HG02981 (cell line): Measurements from ENCODE around the gene MSI2.
"Not testable (repeated sequence)": the region's sequence is repeated elsewhere in the genome, so short reads cannot be mapped to it uniquely, and the experiment has no call there.

Experiments used
- ATAC-seq: cut with Tn5 transposase; IDR thresholded peaks from one replicate; pipeline ENCODE4 v1.9.1; 2021; ENCODE audit warnings: mild to moderate bottlenecking, moderate library complexity; ENCODE audit not compliant: unreplicated experiment

Gene MSI2

DNA sequence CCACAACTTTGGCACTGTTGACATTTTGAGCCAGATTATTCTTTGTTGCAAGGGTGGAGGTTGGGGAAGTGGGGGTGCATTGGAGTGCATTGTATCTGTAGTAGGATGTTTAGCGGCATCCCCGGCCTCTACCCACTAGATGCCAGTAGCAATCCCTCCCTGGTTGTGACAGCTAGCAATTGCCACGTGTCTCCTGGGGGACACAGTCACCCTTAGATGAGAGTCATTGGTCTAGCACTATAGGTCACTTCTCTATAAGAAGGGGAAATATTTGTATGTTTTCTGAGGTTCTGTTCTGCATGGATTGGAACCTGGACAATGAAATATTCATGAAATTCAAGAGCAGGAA lies 32.4 kb downstream of the MSI2 start:
- ATAC-seq: no peak

DNA sequence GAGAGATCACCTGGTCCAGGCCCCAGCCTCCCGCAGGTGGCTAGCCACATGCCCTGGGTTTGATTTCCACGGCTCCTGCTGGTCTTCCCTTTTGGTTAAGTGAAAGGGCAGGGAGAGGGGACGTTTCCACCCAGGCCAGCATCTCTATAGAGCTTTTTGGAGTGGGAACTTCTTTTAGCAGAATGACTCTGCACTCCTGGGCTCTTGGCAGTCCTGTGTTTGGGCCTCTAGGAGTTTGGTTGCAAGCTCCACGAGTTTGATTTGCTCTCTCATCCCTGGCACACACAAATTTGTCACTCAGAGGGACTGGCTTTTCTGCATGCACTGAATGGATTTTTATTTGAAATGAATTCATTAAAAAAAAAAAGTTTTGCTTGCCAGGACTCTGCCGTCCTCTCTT lies 32.8 kb downstream of the MSI2 start:
- ATAC-seq: no peak

DNA sequence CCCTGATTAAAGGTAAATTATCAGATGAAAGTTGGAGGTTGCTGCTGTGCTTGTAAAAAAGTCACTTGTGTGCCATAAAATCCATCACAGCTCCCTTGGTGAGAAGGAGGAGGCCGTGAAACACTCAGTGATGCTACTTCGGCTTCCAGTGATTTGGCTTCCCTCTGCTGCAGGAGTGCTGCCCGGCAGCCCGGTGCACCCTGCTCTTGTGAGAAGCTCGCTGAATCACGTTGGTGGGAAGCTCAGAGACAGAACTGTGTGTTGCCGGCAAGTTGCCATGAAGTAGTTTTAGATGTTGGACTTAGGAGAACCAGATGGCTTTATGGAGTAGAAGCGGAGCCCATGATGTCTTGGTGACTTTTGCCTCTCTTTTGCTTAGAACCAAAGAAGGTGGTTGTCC lies 33.3 kb downstream of the MSI2 start:
- no peak for ATAC-seq

DNA sequence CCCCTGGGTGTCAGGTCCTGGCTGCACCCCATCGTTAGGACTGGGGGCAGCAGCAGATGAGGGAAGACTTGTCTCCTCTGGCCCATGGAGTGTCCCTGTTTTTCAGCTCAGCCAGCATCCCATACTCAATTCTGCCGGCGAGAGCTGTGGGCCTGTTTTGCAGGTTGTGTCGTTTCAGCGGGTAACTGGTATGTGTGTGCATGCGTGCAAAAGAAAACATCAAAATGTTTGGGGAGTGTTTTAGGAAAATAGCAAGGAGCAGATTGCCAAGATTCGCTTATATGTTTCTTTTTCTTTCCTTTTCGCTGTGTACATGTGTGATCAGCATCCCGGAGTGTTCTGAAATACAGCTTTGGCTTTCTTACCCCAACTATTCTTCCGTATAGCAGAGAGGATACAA lies 34.7 kb downstream of the MSI2 start:
- no peak for ATAC-seq

DNA sequence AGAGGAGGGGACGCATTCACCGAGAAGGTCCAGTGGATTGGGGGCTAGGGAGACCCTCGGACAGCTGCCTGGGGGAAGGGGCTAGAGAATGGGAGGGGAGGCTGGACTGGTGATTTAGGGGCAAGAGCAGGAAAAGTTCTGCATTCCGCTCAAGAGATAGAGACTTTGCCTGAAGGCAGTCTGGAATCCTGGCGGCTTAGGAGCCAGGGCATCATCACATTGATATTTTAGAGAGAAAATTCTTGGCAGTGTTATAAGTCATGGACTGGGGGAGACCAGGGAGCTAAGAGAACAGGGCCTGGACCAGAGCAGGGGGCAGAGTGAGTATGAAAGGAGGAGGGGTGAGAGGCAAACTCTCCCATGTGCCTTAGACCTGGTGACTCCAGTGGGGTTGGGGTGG lies 35.8 kb downstream of the MSI2 start:
- no peak for ATAC-seq

DNA sequence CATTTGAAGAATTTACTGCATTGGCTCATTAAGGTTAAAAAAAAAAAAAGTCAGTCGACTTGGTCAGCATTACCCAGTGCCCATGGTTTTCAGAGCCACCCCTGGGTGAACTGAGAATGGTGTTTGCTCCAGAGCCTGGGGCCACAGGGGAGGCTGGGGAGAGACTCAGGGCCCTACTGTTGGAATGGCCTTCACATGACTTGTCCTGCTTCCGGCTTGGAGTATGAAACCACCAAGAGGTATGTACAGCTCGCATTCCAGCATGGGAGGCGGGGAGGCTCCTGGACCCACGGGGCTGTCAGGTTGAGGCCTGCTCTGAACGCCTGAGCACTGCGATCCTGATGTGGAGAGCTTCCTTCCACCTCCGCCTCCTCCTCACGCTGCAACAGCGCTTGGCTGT lies 36.8 kb downstream of the MSI2 start:
- no peak for ATAC-seq

DNA sequence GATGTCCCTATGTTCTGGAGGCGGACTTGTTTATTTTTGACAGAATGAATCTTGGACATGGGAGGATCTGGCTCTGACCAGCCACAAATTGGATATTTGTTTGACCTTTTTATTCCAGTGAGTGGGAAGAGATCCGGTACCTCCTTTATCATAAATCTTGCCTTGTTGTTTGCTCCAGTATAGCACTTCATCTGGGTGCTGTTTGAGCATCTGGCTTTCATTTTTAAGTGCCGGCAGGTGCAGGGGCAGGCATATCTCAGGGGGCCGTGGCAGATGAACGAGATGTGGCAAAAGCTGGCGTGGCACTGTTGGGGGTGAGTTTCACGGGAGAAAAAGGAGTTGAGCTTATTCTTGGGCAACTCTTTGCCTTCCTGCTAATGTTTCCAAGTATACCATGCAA lies 37.8 kb downstream of the MSI2 start:
- ATAC-seq: no peak

DNA sequence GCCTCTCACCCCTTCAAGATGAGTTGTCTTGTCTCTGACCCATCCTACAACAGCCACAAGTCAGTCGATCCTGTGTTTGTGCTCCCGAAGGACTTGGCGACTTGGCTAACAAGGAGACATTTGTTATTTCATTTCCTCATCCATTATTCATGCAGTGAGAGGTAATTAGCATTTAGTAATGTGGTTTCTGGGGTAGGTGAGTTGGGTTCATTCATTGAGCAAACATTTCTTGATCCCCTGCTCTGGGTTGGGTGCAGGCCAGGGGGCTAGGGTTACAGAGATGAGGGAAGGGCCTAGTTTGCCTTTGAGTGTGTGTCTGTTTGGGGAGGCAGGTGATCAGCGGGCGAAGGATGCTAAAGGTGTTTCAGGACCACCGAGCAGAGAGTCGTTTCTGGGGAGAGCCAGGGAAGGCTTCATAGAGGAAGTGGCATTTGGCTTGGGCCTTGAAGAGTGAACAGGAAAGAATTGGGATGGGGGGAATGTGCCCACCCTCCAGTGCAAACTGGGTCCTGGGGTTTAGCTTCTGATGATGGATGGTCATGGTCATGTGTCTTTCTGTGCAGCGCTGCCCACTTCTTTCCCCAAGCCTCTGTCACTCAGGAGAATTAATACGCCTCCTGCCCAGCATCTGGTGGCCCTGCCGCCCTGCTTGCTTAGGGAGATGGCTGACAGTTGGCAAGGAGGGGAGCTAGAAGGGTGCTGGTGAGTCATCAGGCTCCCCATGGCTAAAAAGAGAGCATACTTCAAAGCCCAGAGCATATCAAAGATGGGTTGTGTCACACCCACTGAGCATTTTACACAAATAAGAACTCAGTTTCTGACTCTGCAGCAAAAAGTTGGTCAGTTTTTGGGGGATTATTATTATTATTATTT lies 38.5 kb downstream of the MSI2 start:
- no peak for ATAC-seq

DNA sequence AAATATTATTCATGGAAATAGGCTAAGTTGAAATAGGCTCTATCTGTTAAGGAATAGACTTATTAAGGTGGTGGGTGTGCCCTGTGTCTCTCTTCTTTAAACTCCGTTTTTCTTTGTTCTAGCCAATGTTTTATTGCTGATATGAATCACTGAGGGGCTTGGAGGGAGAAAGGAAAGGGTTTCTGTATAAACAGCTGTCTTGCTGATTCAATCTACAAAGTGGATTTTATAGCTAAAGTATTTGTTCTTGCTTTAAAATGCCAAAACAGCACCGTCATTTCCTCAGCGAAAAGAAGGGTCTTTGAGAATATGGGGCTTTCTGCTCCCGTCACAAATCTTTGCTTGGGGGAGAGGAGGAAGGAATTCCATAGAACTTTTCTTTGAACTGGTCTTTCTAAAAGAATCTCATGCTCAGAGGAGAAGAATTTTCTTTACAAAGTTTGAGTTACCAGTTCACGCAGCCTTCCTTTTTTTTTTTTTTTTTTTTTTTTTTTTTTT lies 39.3 kb downstream of the MSI2 start:
- no peak for ATAC-seq

DNA sequence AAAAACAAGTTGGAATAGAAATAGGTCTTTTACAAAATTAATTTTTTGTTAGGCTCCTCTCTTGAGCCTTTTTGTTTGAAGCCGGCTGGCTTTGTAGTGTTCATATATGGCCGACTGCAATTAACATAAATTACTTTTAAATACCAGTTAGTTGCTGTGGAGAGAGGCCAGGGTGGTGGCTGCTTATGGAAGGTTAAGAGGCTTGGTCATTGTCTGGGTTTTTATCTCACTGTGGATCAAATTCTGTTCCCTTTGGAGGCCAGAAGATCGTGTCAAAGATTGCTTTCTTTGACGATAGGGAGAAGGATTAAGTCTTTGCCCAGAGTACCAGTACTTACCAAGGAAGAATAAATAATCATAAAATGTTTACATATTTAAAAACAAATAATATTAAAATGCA lies 39.9 kb downstream of the MSI2 start:
- no peak for ATAC-seq

DNA sequence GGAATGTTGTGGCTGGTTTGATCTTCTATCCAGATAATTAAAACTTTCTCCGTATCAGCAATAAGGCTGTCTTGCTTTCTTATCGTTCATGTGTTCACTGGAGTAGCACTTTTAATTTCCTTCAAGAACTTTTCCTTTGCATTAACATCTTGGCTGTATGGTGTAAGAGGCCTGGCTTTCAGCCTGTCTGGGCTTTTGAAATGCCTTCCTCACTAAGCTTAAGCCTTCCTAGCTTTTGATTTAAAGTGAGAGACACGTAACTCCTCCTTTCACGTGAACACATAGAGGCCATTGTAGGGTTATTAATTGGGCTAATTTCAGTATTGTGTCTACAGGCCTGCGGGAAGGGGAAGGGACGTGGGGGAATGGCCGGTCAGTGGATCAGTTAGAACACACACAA lies 42.9 kb downstream of the MSI2 start:
- no peak for ATAC-seq

DNA sequence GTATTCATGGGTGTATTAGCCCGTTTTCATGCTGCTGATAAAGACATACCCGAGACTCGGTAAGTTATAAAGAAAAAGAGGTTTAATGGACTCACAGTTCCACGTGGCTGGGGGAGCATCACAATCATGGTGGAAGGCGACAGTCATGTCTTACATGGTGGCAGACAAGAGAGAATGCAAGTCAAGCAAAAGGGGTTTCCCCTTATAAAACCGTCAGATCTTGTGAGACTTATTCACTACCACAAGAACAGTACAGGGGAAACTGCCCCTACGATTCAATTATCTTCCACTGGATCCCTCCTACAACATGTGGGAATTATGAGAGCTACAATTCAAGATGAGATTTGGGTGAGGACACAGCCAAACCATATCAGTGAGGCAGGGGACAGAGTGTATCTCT lies 44.3 kb downstream of the MSI2 start:
- not testable (repeated sequence) for ATAC-seq

DNA sequence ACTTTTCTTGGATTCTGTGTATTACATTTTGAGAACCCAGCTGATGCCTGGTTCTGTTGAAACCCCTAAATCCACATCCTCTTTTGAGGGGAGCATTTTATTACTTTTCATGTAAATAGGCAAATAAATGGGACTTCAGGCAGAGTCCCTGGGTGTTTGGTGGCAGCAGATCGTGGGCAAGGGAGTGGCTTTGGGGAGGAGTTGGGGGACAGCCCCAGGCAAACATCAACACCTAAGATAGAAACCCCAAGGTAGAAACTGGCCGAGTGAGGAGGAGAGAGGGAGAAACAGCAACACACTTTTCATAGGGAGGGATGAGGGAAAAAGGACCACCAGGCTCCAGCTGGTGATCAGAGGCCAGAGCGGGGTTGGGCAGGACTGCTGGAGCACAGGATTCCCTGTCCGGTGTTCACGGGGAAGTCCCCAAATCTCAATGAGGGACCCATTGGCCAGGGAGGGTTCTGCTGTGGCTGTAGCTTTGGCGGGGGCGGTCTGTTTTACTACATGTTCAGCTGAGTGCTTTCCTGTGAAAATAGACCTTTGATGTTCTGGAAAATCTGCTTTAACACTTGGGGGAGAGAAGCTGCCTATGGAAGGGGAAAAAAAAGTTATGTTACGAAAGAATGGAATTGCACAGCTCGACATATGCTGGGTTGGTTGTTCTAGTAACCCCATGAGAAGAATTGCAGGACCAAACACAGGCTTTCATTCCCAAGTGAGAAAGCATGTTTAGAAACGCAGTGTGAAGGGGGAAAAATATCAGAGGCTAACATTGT lies 46.6 kb downstream of the MSI2 start:
- ATAC-seq: no peak

DNA sequence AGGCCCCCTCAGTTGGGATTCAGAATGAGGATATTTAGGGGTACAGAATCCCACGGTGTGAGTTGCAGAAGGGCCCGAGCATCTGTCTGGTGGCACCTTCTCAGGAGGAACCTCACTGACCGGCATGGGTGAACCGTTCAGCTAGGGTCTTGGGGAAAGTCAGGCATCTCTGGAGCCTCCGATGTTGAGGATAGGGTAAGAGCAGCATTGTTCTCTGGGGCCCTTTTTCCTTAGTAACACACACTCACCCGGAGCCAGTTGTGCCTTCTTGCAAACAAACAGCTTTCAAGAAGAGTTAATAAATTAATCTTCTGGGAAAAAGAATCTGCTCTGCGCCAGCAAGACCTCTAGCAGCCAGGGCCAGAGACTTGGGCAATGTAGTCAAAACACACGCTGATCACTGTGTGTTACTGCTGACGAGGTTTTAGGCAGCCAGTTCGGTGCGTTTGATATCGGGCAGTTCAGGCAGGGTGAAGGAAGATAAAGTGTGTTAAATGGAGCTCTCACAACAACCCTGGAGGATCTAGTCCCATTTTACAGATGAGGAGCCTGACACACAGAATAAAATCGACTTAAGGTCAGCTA lies 48.9 kb downstream of the MSI2 start:
- ATAC-seq: no peak

DNA sequence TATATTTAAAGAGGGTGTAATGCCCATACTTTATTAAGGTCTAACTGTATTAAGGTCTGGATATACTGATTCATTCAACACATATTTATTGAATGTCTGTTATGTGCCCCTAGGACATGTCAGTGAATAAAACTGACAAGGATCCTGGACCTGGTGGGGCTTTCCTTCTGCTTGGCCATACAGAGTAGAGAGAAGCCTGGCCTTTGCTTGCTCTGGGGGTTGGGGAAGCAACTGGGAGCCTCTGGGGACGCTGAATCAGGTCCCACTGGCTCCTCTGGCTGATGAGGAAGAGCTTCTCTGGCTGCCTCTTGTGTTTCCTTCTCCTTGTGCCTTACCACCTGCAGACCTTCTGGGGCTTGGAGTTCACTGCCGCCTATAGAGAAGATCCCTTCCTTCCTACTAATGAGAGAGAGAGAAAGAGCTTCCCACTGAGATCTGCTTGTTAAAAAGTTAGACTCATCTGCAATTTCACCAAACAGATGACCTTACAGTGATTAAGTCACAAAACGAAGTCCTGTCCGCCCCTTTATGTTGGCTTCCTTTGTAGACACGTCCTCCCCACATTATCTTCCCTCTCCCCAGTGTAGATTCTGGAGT lies 49.7 kb downstream of the MSI2 start:
- ATAC-seq: no peak

DNA sequence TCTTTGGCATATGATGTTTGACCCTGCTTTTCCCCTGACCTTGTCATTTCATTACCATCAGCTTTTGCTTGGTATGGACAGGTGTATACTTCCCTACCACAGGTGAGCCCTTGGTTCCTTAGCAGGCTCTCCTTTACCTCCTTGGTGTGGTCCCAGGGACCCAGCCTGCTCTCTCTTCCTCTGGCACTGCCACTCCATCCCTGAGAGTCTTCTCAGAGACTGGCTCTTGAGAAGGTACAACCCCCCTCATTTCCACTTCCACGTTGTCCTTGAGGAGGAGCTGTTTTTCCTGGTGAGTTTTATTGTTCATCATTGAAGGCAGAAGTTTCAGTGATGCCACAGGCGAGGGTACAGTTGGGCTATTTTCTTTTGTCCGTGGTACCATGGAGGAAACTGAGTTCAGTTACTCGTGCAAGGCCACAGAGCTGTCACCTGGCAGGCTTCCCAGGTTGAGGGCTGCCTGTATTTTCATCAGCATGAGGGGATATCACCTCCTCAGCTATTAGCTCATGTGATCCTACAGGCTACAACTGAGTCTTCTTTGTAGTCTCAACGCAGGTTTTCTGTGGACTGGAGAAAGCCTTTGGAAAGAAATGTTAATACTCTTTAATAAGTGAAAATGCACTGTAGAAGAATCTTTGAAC lies 52.3 kb downstream of the MSI2 start:
- ATAC-seq: no peak

DNA sequence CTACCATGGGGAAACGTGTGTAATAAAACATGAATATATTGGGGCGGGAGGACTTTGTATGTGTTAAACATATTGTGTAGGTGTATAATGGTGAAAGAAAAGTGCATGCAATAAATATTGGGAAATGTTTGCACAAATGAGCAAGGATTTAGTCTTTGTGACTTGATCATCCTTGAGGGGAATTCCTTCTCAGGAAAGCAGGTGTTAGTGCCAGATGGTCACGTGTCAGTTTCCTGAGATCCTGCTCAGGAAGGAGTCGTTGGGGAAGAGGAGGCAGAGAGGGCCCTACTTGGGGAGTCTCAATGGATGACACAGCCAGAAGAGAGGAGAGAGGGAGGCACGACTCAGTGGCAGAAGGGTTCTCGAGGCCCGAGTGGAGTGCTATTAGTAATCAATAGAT lies 53.2 kb downstream of the MSI2 start:
- ATAC-seq: no peak

DNA sequence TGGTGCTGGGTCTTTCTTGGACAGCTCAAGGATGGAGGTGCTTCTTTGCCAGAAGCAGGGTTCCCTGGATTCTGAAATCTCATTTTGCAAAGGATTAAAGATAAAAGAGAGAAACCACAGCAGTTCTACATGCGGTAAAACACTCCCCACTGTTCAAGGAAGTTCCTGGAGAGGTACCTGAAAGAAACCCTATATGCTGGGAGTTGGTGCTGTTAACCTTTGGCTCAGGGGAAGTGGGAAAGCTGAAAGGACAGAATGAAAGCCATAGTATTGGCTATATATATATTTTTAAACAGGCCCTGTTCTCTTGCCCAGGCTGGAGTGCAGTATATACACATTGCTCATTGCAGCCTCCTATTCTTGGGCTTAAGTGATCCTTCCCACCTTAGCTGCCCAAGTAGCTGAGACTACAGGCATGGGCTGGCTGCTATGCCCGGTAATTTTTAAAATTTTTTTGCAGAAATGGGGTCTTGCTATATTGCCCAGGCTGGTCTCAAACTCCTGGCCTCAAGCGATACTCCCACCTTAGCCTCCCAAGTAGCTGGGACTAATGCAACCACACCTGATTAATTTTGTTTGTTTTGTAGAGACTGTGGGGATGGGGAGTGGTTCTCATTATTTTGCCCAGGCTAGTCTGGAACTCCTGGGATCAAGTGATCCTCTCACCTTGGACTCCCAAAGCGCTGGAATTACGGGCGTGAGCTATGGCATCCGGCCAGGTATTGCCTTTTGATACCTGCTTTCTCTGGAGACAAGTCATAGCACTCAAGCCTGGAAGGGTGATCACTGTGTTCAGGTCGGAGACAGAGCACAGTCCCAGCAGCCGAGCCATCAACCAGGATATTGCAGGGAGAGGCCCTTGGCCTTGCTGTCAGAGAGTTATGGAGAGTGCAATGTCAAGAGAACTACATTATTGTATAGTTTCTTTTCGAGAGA lies 55.2 kb downstream of the MSI2 start:
- ATAC-seq: no peak

DNA sequence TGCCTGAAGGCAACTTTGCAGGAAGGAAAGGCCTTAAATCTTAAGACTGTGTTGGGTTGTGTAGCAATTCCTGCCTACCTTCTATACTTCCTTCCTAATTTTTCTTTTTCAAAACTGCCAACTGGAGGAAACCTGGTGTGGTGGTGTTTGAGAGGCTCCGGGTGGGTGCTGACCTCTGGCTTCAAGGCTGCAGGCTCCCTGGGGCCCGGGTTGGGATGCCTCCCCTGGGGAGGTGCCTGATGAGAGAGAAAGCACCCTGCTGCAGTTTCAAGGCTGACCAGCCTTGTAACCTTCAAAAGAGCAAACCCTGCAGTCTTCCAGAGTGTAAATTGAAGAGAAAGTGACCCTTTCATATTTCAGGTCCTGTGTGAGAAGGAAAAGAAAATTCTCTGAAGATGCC lies 55.9 kb downstream of the MSI2 start:
- ATAC-seq: no peak
